HuH-7 (cell line): ENCODE results near the gene LSG1.

Source experiments
- DNase-seq: peaks from one replicate; pipeline ENCODE4 v3.0.0; 2011; ENCODE audit warnings: low spot score

LSG1 gene

GRCh38 chr3:194671900-194672808 is at the start of gene LSG1:
Gene LSG1, minus strand, starts transcription at chr3:194672191. Its CDS starts 29 bp downstream, at chr3:194672162.
- peak; percentile 80 for DNase-seq

GRCh38 chr3:194720048-194720447 is 48.1 kb upstream of the LSG1 start:
- DNase-seq, result no peak

DNA sequence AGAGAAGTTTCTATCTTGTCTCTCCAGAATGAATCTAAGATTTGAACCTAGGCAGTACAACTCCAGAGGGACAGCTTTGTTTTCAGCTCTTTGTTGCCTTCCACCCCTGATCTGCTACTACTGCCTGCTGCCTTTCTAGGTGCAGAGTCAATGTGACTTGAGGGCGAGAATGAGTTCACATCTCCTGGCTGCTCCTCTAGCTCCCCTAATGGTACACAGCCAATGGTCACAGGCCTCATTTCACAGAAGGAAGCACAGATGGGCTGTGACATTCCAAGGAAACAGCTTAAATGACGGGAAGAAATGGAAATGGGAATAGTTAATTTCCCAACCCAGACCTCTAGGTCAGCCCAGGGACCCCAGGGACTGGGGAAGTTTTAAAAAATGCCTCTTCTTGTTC is 46.1 kb upstream of the LSG1 start:
- DNase-seq, result no peak

GRCh38 chr3:194715022-194715800 is 43.2 kb upstream of the LSG1 start:
- no peak for DNase-seq

DNA sequence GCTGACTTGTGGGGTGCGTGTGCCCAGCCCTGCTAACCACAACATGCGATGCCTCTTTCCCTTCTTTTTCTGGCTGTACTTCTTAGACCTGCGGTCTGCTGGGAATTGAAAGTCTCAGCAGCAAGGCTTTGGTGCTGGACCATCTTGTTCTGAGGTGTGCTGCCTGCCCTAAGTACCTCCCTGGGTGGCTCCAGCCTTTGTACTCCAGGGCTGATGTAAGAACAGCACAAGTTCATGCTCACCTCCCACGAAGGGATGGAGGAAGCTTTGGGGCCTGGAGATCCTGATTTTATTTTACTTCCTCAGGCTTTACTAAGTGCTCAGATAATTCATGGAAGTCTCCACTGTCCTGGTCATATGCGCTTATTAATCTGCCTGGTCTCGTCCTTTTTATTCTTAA is 42.6 kb upstream of the LSG1 start:
- no peak for DNase-seq

GRCh38 chr3:194714137-194714455 is 42.1 kb upstream of the LSG1 start:
- no peak for DNase-seq

DNA sequence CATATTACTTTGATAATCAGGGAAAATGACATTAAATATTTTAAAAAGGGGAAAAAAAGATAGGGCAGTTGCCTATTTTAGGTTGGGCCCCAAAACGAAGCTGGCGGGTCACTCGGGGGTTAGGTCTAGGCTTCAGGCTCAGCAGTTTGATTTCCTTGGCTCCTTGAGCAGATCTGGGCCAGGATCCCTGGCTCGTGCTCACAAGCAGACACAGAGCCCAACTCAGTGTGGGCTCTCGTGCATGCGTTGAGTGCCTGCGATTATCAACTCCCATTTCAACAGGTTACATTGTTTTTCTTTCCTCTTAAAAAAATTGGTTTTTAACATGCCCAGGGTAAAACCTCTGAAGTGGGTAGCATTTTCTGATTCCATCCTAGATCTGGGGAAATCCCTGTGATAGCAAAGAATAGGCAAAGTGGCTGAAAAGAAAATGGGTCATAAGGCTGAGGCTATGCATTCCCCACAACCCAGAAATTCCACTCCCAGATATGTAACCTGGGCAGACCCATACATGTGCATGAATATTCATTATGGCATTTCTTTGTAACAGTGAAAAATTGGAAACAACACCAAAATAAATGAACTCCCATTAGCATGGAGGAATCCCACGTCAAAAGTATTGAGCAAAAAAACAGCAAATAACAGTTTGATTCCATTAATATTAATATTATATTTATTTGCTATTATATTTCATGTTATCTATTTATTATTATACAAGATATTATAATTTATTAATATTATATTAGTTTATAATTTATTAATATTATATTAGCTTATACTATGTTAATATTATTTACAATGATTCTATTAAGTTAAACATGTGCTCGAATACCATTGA is 41.5 kb upstream of the LSG1 start:
- no peak for DNase-seq

GRCh38 chr3:194711913-194712312 is 39.9 kb upstream of the LSG1 start:
- DNase-seq, result no peak

DNA sequence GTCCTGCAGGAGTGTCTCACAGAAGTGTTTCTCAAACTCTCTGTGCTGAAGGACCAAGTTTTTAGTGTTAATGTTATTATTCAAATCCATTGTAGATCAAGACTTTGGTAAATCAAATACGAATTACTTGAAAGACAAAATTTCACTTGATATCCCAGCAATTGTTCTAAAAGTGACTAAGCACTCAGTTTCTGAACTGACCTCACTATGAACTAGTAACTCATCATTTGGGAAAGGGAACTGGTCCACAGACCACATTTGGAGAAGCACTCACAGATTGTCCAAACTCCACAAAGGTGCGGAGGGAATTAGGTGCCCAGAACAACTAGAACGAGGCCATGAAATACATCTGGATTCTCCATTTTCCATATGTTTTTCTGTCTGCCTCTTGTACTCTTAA is 39.3 kb upstream of the LSG1 start:
- DNase-seq, result no peak

DNA sequence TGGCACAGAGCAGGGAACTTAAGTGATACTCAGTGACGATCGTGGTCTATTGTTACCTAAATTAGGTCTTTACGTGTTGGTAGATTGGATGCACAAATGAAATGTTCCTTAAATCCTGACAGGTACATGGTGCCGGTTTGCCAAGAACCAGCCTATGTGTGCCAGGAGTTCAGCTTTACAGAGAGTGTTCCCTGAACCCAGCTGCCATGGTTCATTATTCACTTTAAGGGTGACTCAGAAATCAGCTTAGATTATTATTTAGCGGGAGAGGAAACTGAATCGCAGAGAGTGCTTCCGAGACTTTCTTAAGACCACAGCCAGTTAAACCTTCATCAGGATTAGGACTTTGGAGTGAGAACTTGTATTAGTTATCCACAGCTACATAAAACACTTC is 35.2 kb upstream of the LSG1 start:
- DNase-seq, result no peak

- no peak for DNase-seq
Measured at GRCh38 chr3:194705761-194706160, 33.8 kb upstream of the LSG1 start.

- no peak for DNase-seq
Measured at GRCh38 chr3:194705227-194705626, 33.2 kb upstream of the LSG1 start.

- DNase-seq, result no peak
Measured at GRCh38 chr3:194702545-194702944, 30.6 kb upstream of the LSG1 start.

DNA sequence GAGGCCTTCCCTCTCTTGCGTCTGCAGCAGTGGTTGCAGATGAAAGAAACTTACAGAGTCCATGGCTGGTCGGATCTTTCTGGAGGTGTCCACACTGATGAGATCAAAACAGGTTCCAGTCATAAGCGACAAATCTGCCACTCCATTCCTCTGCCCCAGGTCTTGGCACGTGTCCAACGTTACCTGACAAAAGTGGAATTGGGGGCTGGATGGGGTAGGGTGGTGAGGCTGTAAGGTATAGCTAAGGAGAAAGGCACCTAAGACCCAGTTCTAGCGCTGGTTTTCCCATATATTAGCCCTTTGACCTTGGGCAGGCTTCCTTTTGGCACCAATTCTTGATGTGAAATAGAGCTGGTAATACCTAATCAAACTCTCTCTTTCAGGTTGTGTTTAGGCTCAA is 24.7 kb upstream of the LSG1 start:
- DNase-seq, result no peak

GRCh38 chr3:194691481-194692283 is 19.7 kb upstream of the LSG1 start:
- DNase-seq, result no peak

- DNase-seq, result no peak
Measured at GRCh38 chr3:194690501-194691372, 18.7 kb upstream of the LSG1 start.

- no peak for DNase-seq
Measured at GRCh38 chr3:194689493-194689944, 17.5 kb upstream of the LSG1 start.

DNA sequence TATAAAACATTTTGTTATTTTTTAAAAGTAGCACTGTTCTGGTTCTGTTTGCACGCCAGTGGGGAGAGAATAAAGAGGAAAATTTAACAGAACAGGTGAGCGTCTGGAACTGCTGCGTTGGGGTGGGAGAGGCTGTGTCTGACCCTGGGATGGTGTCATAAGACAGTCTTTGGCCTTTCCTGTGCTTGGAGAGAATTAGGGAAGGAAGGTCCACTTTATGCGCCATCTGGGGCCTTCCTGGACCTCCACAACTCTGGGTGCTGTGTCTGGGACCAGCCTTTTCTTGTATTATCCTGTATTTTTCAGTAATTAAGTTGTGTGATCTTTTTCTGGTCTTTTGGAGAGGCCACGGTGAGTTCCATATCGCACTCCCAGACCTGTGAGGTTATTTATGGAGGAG is 17.0 kb upstream of the LSG1 start:
- no peak for DNase-seq

- no peak for DNase-seq
Measured at GRCh38 chr3:194688200-194688740, 16.3 kb upstream of the LSG1 start.

- DNase-seq, result no peak
Measured at GRCh38 chr3:194687638-194688199, 15.7 kb upstream of the LSG1 start.
